Endothelial cell of umbilical vein (primary cell): ENCODE results near the gene GNB5. TPM values are rescaled to one million over a fixed set of nuclear protein-coding genes. Genes with fewer than 3 reads are reported as not detected.

Source experiments
- BruUV-seq: library from RNA; stranded (reverse); fragments of 400-500 nt; replicated peaks from 2 replicates; lab custom pipeline; 2021; lab: Mats Ljungman, UMichigan
- CTCF ChIA-PET: fragments of 300-600, 350-600 bp; sonication (Branson Sonifier 250); formaldehyde crosslinking; loops from one replicate; lab custom pipeline; 2021; ENCODE audit warnings: antibody characterized with exemption, inconsistent platforms; lab: Charles Lee
- POLR2A ChIA-PET: fragments of 300-600, 350-600 bp; sonication (Branson Sonifier 250); formaldehyde crosslinking; loops from one replicate; lab custom pipeline; 2021; ENCODE audit warnings: antibody characterized with exemption, inconsistent platforms; lab: Charles Lee
- DNase-seq: peaks from one replicate; pipeline ENCODE4 v3.0.0-alpha.2; 2011; ENCODE audit warnings: low read depth, low spot score
- FAIRE-seq: peaks from 2 replicates; lab custom pipeline; 2011; peaks lifted over from hg19 to GRCh38; lab: Jason Lieb, UNC
- H2AFZ ChIP-seq: 2 replicates; pipeline ENCODE4 v1.6.0; 2012; ENCODE audit warnings: low read depth, low read length, control low read depth, inconsistent platforms
- H3K27ac ChIP-seq: 2 replicates; pipeline ENCODE4 v1.5.1; 2011; ENCODE audit warnings: low read depth, mild to moderate bottlenecking, control low read depth, low read length, moderate library complexity; ENCODE audit not compliant: insufficient read depth
- H3K27me3 ChIP-seq, 2 experiments: 2 replicates each; pipeline versions ENCODE4 v1.6.0 to v1.6.1; 2011; ENCODE audit warnings: low read length in 2 of 2, mixed read lengths in 1 of 2; ENCODE audit not compliant: control insufficient read depth in 2 of 2, insufficient read depth in 2 of 2
- H3K36me3 ChIP-seq, 2 experiments: 2 replicates in 1 of 2; 3 replicates in 1 of 2; pipeline ENCODE4 v1.5.1; 2011; ENCODE audit warnings: low read length in 2 of 2, mild to moderate bottlenecking in 1 of 2, moderate library complexity in 1 of 2; ENCODE audit not compliant: control insufficient read depth in 2 of 2, insufficient read depth in 2 of 2; ENCODE audit errors: extremely low read depth in 1 of 2
- H3K4me1 ChIP-seq: 3 replicates; pipeline ENCODE4 v1.5.1; 2011; ENCODE audit warnings: mild to moderate bottlenecking, low read length; ENCODE audit not compliant: control insufficient read depth, insufficient read depth; ENCODE audit errors: extremely low read depth
- H3K4me2 ChIP-seq: 2 replicates; pipeline ENCODE4 v1.6.1; 2011; ENCODE audit warnings: low read length, control low read depth, mixed read lengths; ENCODE audit not compliant: insufficient read depth
- H3K4me3 ChIP-seq, 3 experiments: fragments of 200-600 bp in 1 of 3; sonication (generic), shearing (Covaris generic) in 1 of 3; replicated peaks in 1 of 3; 2 replicates each; pipeline ENCODE4 v1.5.1; 2011 to 2016; ENCODE audit warnings: control low read depth in 3 of 3, low read length in 3 of 3, mild to moderate bottlenecking in 2 of 3, inconsistent platforms in 1 of 3, low read depth in 1 of 3, moderate library complexity in 1 of 3; ENCODE audit not compliant: insufficient read depth in 1 of 3
- H3K79me2 ChIP-seq: 2 replicates; pipeline ENCODE4 v1.6.0; 2012; ENCODE audit warnings: low read length, inconsistent platforms; ENCODE audit not compliant: control insufficient read depth, insufficient read depth
- H3K9ac ChIP-seq: replicated peaks from 2 replicates; pipeline ENCODE3; 2011; ENCODE audit warnings: low read length, control low read depth; ENCODE audit not compliant: insufficient read depth; ENCODE audit errors: extremely low read depth
- H3K9me1 ChIP-seq: replicated peaks from 3 replicates; pipeline ENCODE4 v1.6.0; 2011; ENCODE audit warnings: mild to moderate bottlenecking, low read length; ENCODE audit not compliant: control insufficient read depth, insufficient read depth; ENCODE audit errors: extremely low read depth
- H3K9me3 ChIP-seq: replicated peaks from 2 replicates; pipeline ENCODE4 v1.5.1; 2012; ENCODE audit warnings: low read length, inconsistent platforms; ENCODE audit not compliant: control insufficient read depth, insufficient read depth
- H4K20me1 ChIP-seq: replicated peaks from 2 replicates; pipeline ENCODE3; 2011; ENCODE audit warnings: mild to moderate bottlenecking, low read length; ENCODE audit not compliant: control insufficient read depth, insufficient read depth; ENCODE audit errors: extremely low read depth
- EZH2 ChIP-seq: IDR thresholded peaks from 2 replicates; pipeline ENCODE4 v1.6.1; 2012; ENCODE audit warnings: borderline replicate concordance, low read depth, mild to moderate bottlenecking, moderate library complexity, low read length, inconsistent platforms; ENCODE audit not compliant: severe bottlenecking
- FOS ChIP-seq: IDR thresholded peaks from 2 replicates; pipeline ENCODE4 v1.6.1; 2011; ENCODE audit warnings: mild to moderate bottlenecking, low read length, moderate library complexity, borderline replicate concordance; ENCODE audit not compliant: insufficient read depth
- JUN ChIP-seq: IDR thresholded peaks from 2 replicates; pipeline ENCODE4 v1.6.1; 2011; ENCODE audit warnings: borderline replicate concordance, low read depth; ENCODE audit not compliant: insufficient read length, insufficient read depth
- POLR2AphosphoS5 ChIP-seq: IDR thresholded peaks from 2 replicates; pipeline ENCODE4 v1.6.1; 2012; ENCODE audit warnings: low read depth, mild to moderate bottlenecking, control low read depth, low read length, moderate library complexity; ENCODE audit not compliant: insufficient read depth
- dilution Hi-C: fragments of 300-500 bp; cut with MboI; formaldehyde crosslinking; loops from one replicate; pipeline ENCODE4 v1.15.0; 2019; ENCODE audit warnings: low sequenced_read_pairs; ENCODE audit not compliant: extremely low pct_ligation_motif_present
- intact Hi-C: fragments of 100-400 bp; cut with micrococcal nuclease; formaldehyde crosslinking; loops from one replicate; pipeline ENCODE4 v1.10.0; 2022
- polyA plus RNA-seq, 4 experiments: library from polyadenylated mRNA; depleted of rRNA in 3 of 4; stranded (reverse) in 3 of 4; unstranded in 1 of 4; fragments of >200 nt; gene quantifications; 2 replicates each; pipeline versions ENCODE4 v1.2.1 to v1.2.3, GENCODE V29; 2011 to 2012; ENCODE audit warnings: missing spikeins in 1 of 4
- total RNA-seq: library from RNA; stranded (reverse); gene quantifications from 2 replicates; pipeline ENCODE4 v1.2.3, GENCODE V29; 2021
- TF ChIP-seq, protein P1 (sequence below), 2 donors: IDR thresholded peaks; 1 replicate in 1 of 2; 2 replicates in 1 of 2; pipeline ENCODE4 v1.5.1; 2011; ENCODE audit warnings: low read length in 2 of 2, mild to moderate bottlenecking in 2 of 2, moderate library complexity in 2 of 2, control low read depth in 1 of 2, inconsistent platforms in 1 of 2, low read depth in 1 of 2; ENCODE audit not compliant: insufficient read depth in 1 of 2; ENCODE audit errors: extremely low read depth in 1 of 2
- TF ChIP-seq, protein P2 (sequence below): IDR thresholded peaks from 2 replicates; pipeline ENCODE4 v1.6.1; 2011; ENCODE audit not compliant: insufficient read depth, insufficient read length

Gene GNB5
- total and polyA plus RNA-seq, 2 donors (not counting 3 experiments of a cell fraction or from before 2014, with no cell fraction given) = 15.6 to 16.8 TPM

DNA sequence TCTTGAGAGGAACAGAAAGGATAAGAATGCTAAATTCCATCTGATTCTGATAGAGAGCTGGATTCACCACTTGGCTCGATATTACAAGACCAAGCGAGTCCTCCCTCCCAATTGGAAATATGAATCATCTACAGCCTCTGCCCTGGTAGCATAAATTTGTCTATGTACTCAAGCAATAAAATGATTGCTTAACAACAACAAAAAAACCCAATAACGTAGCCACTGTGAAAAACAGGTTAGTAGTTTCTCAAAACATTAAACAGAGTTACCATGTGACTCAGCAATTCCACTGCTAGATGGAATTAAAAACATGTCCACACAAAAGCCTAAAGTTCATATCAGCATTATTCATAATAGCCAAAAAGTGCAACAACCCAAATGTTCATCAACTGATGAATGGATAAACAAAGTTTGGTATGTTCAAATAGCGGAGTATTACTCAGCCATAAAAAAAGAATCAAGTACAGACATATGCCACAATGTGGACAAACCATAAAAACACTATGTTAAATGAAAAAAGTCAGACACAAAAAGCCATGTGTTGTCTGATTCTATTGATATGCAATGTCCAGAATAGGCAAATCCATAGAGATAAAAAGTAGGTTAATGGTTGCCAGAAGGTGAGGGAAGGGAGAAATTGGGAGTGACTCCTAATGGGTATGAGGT is 95.5 kb downstream of the GNB5 start:
- Histone ChIP-seq H2AFZ (no peak overlapping the region), H3K27ac (peak overlapping the region; percentile 99), H3K27me3 (no peaks in the 10 kb centered on the region), H3K79me2 (no peaks in the 10 kb centered on the region), H3K9me1 (no peaks in the 10 kb centered on the region), H3K4me1 (peaks cover 34% of the 10 kb centered on the region), H3K9ac (no peak overlapping the region), H3K36me3 (no peaks in the 10 kb centered on the region), H3K4me3 (no peak overlapping the region), H3K4me2 (no peak overlapping the region), H4K20me1 (no peaks in the 10 kb centered on the region), H3K9me3 (no peaks in the 10 kb centered on the region)
- CTCF ChIA-PET = no interaction called here
- DNase-seq (peak; percentile 92), FAIRE-seq (peak; percentile 42)
- POLR2A ChIA-PET = no interaction called here
- TF ChIP-seq POLR2AphosphoS5 (no peak), FOS (peak; percentile 35), JUN (peak; percentile 51), EZH2 (no peak)
- TF ChIP-seq, protein P1, sequence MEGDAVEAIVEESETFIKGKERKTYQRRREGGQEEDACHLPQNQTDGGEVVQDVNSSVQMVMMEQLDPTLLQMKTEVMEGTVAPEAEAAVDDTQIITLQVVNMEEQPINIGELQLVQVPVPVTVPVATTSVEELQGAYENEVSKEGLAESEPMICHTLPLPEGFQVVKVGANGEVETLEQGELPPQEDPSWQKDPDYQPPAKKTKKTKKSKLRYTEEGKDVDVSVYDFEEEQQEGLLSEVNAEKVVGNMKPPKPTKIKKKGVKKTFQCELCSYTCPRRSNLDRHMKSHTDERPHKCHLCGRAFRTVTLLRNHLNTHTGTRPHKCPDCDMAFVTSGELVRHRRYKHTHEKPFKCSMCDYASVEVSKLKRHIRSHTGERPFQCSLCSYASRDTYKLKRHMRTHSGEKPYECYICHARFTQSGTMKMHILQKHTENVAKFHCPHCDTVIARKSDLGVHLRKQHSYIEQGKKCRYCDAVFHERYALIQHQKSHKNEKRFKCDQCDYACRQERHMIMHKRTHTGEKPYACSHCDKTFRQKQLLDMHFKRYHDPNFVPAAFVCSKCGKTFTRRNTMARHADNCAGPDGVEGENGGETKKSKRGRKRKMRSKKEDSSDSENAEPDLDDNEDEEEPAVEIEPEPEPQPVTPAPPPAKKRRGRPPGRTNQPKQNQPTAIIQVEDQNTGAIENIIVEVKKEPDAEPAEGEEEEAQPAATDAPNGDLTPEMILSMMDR (IDR thresholded peaks at IDR 0.05; ENCODE audit: extremely low read depth in 1 of 2, insufficient read depth in 1 of 2, low read depth in 1 of 2, low read length in 2 of 2) = no peak
- TF ChIP-seq, protein P2, sequence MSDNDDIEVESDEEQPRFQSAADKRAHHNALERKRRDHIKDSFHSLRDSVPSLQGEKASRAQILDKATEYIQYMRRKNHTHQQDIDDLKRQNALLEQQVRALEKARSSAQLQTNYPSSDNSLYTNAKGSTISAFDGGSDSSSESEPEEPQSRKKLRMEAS = no peak
- intact Hi-C loops (loop anchor here (2.0 kb wide), 1 partner anchor 43 kb away; no protein-coding TSS in a partner anchor), dilution Hi-C loops (no loop called here)
- BruUV-seq = no TSS peak
